ENCODE measurements around the gene ERC1. TPM values are rescaled to one million over a fixed set of nuclear protein-coding genes. Genes with fewer than 3 reads are reported as not detected.

ERC1 gene
- total and polyA plus RNA-seq, 2 of the 4 experiments (the other 2 are of a cell fraction): 11.6 to 25.6 TPM

DNA sequence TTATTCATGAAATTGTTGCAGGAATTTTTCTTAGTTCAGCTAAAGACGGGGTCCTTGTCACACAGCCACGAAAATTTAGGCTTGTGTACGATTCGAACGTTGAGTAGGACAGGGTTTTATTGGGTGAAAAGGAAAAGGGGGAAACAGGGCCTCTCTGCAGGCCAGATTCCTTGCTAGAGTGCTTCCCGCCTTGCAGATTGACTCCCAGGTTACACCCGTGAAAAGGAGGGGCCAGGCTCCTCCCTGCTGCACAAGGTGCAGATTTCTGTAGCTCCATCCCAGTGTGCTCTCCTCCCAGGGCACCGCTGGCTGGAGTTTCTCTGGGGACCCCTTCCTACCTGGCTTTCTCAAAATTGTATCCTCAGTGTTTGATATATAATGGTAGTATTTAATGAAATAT lies 221.5 kb downstream of the ERC1 start:
- ATAC-seq (ENCODE audit: low read depth): no peak
- POLR2A ChIA-PET (ENCODE audit: unreplicated experiment): no interaction called here
- CTCF ChIA-PET: interaction anchor here (0.5 to 1.2 kb wide), 2 partner anchors 9 to 228 kb away, joined by 3 to 8 read pairs; no protein-coding TSS in a partner anchor

More for the DNA sequence above, 221.5 kb downstream of the ERC1 start:
- Histone ChIP-seq H3K4ac (ENCODE audit: low read depth, low read length) (no peak overlapping the region), H3K27ac (ENCODE audit: insufficient read depth, low read length) (no peak overlapping the region), H4K20me1 (ENCODE audit: insufficient read depth, low read length) (no peaks in the 10 kb centered on the region), H2BK20ac (ENCODE audit: low read depth, low read length) (no peak overlapping the region), H3K36me3 (ENCODE audit: control insufficient read depth, insufficient read depth, low read length) (0 out of 2 replicates have a peak, but pooled peaks cover 1% of the 10 kb centered on the region), H2BK120ac (ENCODE audit: low read depth, low read length) (no peak overlapping the region), H3K9me3 (ENCODE audit: control insufficient read depth, insufficient read depth, low read length) (no peaks in the 10 kb centered on the region), H3K79me1 (ENCODE audit: low read depth in 1 of 2, low read length in 2 of 2) (peaks cover 15 to 23% of the 10 kb centered on the region in 2 experiments; a peak in 3 of 4 replicates), H3K27me3 (ENCODE audit: control insufficient read depth, insufficient read depth, low read length) (no peaks in the 10 kb centered on the region), H2AK9ac (replicated peaks; ENCODE audit: low read depth, low read length, poor library complexity) (no peak overlapping the region), H3K56ac (ENCODE audit: extremely low read depth, insufficient read depth, low read length) (no peak overlapping the region), H3K23ac (ENCODE audit: low read depth, low read length) (no peak overlapping the region), H2BK5ac (ENCODE audit: low read depth, low read length, poor library complexity, severe bottlenecking) (no peak overlapping the region), H3K14ac (replicated peaks; ENCODE audit: low read depth, low read length) (no peak overlapping the region), H4K5ac (ENCODE audit: low read depth, low read length) (no peak overlapping the region), H2AK5ac (ENCODE audit: low read depth, low read length) (no peak overlapping the region), H2AFZ (replicated peaks; ENCODE audit: low read length, poor library complexity) (no peak overlapping the region), H3K18ac (ENCODE audit: low read depth, low read length) (no peak overlapping the region), H3K4me2 (ENCODE audit: low read depth, low read length) (no peak overlapping the region), H3K4me1 (ENCODE audit: control insufficient read depth, insufficient read depth, low read length) (peaks cover 4% of the 10 kb centered on the region), H4K91ac (ENCODE audit: insufficient read depth, low read depth, low read length) (no peak overlapping the region), H2BK15ac (ENCODE audit: low read depth, low read length) (no peak overlapping the region), H3K9ac (ENCODE audit: low read depth, low read length) (no peak overlapping the region), H4K8ac (ENCODE audit: low read depth in 2 of 2, low read length in 2 of 2) (no peak overlapping the region), H3K4me3 (ENCODE audit: insufficient read depth, low read depth, low read length) (no peak overlapping the region), H3K9me1 (ENCODE audit: insufficient read depth, low read length) (peaks cover 5% of the 10 kb centered on the region; the same call in 1 of the 2 replicates)
- DNase-seq: no peak
- 40% methylated on average over 1 of the region's 8 CpGs; no CpG with 5 or more reads in 1 of the 2 experiments for WGBS, 2 experiments (ENCODE audit: extremely low coverage in 2 of 2, insufficient read length in 1 of 2)
- no peak for TF ChIP-seq BHLHE40 (IDR thresholded peaks at IDR 0.05; ENCODE audit: low read depth, low read length)
- TF ChIP-seq MAFK (IDR thresholded peaks at IDR 0.05; ENCODE audit: low read depth, low read length): no peak
- no peak for TF ChIP-seq RCOR1 (IDR thresholded peaks at IDR 0.05; ENCODE audit: insufficient replicate concordance, low read length)
- in situ Hi-C loops (cut with MboI; ENCODE audit: low sequenced_read_pairs) (no loop called here), dilution Hi-C loops (cut with HindIII; ENCODE audit: low sequenced_read_pairs, unreplicated experiment) (no loop called here), intact Hi-C loops (cut with micrococcal nuclease) (no loop called here)
- no TSS peak for BruUV-seq (replicated peaks)
